PFSK-1 (cell line): ENCODE data around the gene CATSPER4. TPM values are rescaled to one million over a fixed set of nuclear protein-coding genes. Genes with fewer than 3 reads are reported as not detected.

Experiments
- FOXP2 ChIP-seq: optimal IDR thresholded peaks from 2 replicates; pipeline ENCODE3; 2011; ENCODE audit warnings: borderline replicate concordance, control low read depth, inconsistent platforms; ENCODE audit not compliant: insufficient read depth; ENCODE audit errors: extremely low read length, extremely low read depth
- POLR2AphosphoS5 ChIP-seq: IDR thresholded peaks from 2 replicates; pipeline ENCODE4 v1.6.1; 2012; ENCODE audit warnings: low read depth, mild to moderate bottlenecking, control low read depth, low read length, moderate library complexity
- SIN3A ChIP-seq: IDR thresholded peaks from 2 replicates; pipeline ENCODE4 v1.6.1; 2012; ENCODE audit warnings: mild to moderate bottlenecking, low read length, moderate library complexity, borderline replicate concordance; ENCODE audit not compliant: insufficient read depth
- TAF1 ChIP-seq: IDR thresholded peaks from 2 replicates; pipeline ENCODE4 v1.6.1; 2012; ENCODE audit warnings: low read length, control low read depth, borderline replicate concordance; ENCODE audit not compliant: insufficient read depth
- polyA plus RNA-seq: library from polyadenylated mRNA; unstranded; fragments of >200 nt; gene quantifications from one replicate; pipeline ENCODE4 v1.2.1, GENCODE V29; 2012; ENCODE audit warnings: low read depth, missing spikeins; ENCODE audit not compliant: insufficient read length
- TF ChIP-seq, protein P1 (sequence below), 2 experiments: IDR thresholded peaks; 2 replicates each; pipeline versions ENCODE4 v1.6.1 to v1.8.0; 2011 to 2012; ENCODE audit warnings: low read depth in 2 of 2, low read length in 2 of 2, control low read depth in 1 of 2, inconsistent platforms in 1 of 2, mild to moderate bottlenecking in 1 of 2, moderate library complexity in 1 of 2; ENCODE audit not compliant: insufficient read depth in 1 of 2

Gene CATSPER4
- polyA plus RNA-seq = not detected

DNA sequence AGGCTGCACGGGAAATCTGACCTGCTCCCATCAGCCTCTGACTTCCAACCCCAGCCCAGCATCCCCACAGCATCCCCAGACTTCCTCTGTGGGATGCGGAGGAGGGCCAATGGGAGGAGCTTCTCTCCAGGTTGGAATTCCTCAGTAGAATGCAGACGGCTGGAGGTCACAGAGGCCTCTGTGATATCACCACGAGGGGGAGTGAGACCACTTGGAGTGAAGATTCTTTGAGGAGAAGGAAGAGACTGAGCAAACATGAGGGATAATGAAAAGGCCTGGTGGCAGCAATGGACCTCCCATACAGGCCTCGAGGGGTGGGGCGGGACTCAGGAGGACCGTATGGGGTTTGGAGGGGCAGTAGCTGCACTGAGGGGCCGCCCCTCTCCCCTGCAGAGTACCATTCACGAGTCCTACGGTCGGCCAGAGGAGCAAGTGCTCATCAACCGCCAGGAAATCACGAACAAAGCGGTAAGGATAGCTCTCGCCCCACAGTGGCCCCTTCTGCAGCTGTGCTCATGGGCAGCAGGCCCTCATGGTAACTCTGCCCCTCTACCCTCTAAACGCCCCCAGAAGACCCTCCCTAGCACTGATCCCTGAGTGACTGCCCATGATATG lies at the start of gene CATSPER4:
TSS of gene CATSPER4 (plus strand) at position 230 of the 615 bp plus-strand sequence. CDS start at position 256, 26 bp downstream.
- no peak for TF ChIP-seq POLR2AphosphoS5
- TF ChIP-seq, protein P1, sequence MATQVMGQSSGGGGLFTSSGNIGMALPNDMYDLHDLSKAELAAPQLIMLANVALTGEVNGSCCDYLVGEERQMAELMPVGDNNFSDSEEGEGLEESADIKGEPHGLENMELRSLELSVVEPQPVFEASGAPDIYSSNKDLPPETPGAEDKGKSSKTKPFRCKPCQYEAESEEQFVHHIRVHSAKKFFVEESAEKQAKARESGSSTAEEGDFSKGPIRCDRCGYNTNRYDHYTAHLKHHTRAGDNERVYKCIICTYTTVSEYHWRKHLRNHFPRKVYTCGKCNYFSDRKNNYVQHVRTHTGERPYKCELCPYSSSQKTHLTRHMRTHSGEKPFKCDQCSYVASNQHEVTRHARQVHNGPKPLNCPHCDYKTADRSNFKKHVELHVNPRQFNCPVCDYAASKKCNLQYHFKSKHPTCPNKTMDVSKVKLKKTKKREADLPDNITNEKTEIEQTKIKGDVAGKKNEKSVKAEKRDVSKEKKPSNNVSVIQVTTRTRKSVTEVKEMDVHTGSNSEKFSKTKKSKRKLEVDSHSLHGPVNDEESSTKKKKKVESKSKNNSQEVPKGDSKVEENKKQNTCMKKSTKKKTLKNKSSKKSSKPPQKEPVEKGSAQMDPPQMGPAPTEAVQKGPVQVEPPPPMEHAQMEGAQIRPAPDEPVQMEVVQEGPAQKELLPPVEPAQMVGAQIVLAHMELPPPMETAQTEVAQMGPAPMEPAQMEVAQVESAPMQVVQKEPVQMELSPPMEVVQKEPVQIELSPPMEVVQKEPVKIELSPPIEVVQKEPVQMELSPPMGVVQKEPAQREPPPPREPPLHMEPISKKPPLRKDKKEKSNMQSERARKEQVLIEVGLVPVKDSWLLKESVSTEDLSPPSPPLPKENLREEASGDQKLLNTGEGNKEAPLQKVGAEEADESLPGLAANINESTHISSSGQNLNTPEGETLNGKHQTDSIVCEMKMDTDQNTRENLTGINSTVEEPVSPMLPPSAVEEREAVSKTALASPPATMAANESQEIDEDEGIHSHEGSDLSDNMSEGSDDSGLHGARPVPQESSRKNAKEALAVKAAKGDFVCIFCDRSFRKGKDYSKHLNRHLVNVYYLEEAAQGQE (IDR thresholded peaks at IDR 0.05; ENCODE audit: insufficient read depth in 1 of 2, low read depth in 2 of 2, low read length in 2 of 2) = no peak
- TF ChIP-seq FOXP2 = no peak
- no peak for TF ChIP-seq SIN3A
- no peak for TF ChIP-seq TAF1

GRCh38 chr1:26142159-26142558 lies 48.2 kb upstream of the CATSPER4 start:
- TF ChIP-seq SIN3A = no peak
- TF ChIP-seq, protein P1 (IDR thresholded peaks at IDR 0.05; ENCODE audit: insufficient read depth in 1 of 2, low read depth in 2 of 2, low read length in 2 of 2) = no peak
- TF ChIP-seq POLR2AphosphoS5 = no peak
- TF ChIP-seq TAF1 = no peak
- TF ChIP-seq FOXP2 = no peak

DNA sequence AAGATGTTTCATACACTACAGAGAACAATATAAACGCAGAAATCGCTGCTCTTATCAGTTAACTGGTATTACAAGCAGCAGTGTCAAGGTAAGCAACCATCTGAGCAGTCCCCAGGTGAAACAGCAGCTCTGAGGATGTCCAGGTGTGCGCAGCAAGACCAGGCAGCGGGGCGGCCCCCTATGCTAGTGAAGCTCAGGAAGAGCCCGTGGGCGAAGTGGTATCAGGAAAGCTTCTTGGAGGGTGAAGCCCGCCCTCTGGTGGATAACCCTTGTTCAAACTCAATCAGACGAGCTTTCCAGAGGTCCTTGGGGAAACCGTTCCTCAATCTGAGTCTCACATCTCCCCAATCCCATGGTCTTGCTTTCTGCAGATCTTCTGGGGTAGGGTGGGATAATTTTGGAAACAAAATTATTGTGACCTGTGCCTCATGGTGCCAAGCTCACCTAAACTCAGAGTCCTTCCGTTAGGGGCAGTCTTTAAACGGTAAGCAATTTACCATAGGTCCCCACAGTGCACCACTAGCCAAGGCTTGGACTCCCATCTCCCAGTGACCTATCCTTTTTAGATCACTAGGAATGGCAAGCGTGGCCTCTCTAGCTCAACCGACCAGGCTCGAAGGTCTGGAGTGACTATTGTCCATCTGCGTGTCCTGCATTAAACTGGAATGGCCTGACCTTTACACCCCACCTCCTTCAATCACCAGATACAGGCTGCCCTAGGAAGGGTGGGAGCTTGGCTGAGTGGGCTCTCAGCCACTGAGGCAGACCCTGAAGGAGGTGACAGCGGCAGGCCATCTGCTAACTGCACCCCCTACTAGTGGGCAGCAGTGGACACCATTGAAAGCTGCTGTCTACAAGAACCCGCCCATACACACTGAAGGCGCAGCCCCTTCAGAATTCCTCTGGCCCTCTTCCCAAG lies 45.1 kb upstream of the CATSPER4 start:
- no peak for TF ChIP-seq FOXP2
- TF ChIP-seq, protein P1 (IDR thresholded peaks at IDR 0.05; ENCODE audit: insufficient read depth in 1 of 2, low read depth in 2 of 2, low read length in 2 of 2) = no peak
- no peak for TF ChIP-seq POLR2AphosphoS5
- TF ChIP-seq SIN3A = no peak
- TF ChIP-seq TAF1 = no peak

DNA sequence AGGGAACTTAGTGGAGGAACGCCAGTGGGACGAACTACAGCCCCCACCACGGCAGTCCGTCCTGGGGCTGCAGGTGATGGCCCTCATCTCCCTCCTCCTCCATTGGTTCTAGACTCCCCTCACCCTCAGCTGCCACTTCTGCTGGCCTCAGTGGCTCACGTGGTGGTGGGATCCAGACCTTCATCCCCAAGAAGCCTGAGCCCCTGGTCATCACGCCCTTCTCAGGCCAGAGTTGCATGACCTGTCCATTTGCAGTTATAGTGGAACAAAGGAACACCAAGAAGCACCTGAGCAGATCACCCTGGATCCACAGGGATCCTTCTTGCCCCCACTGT lies 44.5 kb upstream of the CATSPER4 start:
- TF ChIP-seq FOXP2 = no peak
- TF ChIP-seq TAF1 = no peak
- no peak for TF ChIP-seq SIN3A
- TF ChIP-seq, protein P1 (IDR thresholded peaks at IDR 0.05; ENCODE audit: insufficient read depth in 1 of 2, low read depth in 2 of 2, low read length in 2 of 2) = no peak
- no peak for TF ChIP-seq POLR2AphosphoS5
